Skin epidermis (tissue), 12 donors: ENCODE results near the gene DSTN.
A peak's percentile ranks its signal among the peaks of the same experiment; 100 is the strongest.

ENCODE experiments used
- H3K27ac ChIP-seq, 21 experiments: fragments of 200-600 bp; sonication (generic) in 11 of 21; one replicate each; pipeline ENCODE4 v1.5.0; 2020; ENCODE audit warnings: mild to moderate bottlenecking in 3 of 21, inconsistent platforms in 2 of 21, moderate library complexity in 2 of 21
- H3K4me3 ChIP-seq, 7 experiments: fragments of 200-600 bp; sonication (generic) in 2 of 7; one replicate each; pipeline ENCODE4 v1.5.0; 2020; ENCODE audit warnings: inconsistent platforms in 2 of 7, mild to moderate bottlenecking in 2 of 7, moderate library complexity in 1 of 7

DSTN gene

GRCh38 chr20:17569616-17570346 is at the start of gene DSTN:
TSS of gene DSTN (plus strand) at chr20:17570075. CDS start at chr20:17570209, 134 bp downstream.
- Histone ChIP-seq H3K27ac (peak within 1 kb of the TSS; percentile 93 to 99 (median 98)), H3K4me3 (peak within 1 kb of the TSS; percentile 73 to 99 (median 83))

DNA sequence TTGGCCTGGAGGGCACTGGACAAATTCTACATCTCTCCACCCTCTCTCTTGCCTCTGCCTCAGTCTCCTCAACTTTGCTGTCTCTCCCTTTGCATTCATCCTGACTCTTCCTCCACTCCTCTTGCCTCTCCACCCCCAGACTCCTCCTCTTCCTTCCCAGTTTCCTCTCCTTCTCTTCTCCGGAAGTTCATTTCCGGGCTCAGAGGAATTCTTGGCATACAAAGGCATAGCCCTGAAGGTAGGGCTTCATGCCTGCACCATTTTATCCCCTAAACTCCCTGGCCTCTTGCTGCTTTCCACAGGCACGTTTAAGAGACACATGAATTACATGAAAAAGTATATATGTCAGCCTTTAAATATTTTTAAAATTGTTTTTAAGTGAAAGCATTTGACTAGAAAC is 49.3 kb upstream of the DSTN start:
- no peak overlapping the region for H3K4me3 ChIP-seq
- no peak overlapping the region for H3K27ac ChIP-seq

DNA sequence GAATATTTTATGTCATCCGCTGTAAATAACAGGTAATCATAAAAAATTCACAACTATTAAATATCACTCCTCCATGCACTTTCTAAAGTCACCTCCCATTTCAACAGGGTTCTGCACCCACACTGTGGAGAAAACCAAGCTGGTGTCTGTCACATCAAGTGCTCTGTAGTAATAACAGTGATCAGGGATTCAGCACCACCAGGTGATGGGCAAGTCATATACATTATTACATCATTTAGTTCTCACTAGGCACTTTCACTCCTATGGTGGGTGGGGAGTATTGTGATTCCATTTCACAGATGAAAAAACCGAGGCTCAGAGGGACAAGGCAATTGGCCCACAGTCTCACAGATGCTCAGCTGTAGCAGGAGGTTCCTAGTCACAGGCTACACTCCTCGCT is 47.3 kb upstream of the DSTN start:
- H3K27ac ChIP-seq: no peak overlapping the region
- no peak overlapping the region for H3K4me3 ChIP-seq

GRCh38 chr20:17523326-17523725 is 46.5 kb upstream of the DSTN start:
- Histone ChIP-seq H3K4me3 (no peak overlapping the region), H3K27ac (no peak overlapping the region)

- H3K4me3 ChIP-seq: no peak overlapping the region
- H3K27ac ChIP-seq: no peak overlapping the region
Measured at GRCh38 chr20:17524560-17524959, 45.3 kb upstream of the DSTN start.

DNA sequence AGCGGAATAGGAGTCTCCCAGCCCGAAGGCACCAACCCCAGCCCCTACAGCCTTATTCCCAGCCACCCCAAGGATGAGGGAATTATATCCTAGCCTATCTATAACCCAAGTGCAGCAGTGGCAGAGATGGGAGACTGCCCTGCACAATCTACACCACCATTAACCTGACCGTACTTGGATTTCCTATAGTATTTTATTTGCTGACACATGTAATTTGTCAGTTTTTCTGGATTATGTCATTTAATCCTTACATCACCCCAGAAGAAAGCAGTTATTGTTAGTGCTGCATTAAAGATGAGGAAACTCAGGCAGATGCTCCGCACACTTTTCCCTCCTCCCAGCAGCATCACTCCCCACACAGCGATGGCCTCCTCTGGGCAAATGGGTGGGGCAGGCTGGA is 44.7 kb upstream of the DSTN start:
- H3K27ac ChIP-seq: no peak overlapping the region
- H3K4me3 ChIP-seq: no peak overlapping the region

DNA sequence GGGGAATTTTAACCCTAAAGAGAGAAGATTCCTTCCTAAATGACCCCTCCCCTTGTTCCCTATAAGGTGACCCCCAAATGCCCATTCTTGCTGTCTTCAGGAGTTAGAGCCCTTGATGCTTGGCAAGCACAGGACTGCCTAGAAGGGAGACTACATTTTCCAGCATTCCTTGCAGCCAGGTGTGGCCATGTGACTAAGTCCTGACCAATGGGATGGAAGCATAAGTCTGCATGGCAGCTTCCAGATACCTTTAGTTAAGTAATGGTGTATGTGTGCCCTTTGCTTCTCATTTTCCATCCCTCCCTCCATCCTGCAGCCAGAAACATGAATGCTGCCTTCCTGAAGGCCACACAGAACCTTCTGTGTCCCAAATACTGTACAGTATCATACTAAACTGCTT is 44.2 kb upstream of the DSTN start:
- H3K27ac ChIP-seq: no peak overlapping the region

GRCh38 chr20:17529586-17529985 is 40.3 kb upstream of the DSTN start:
- H3K27ac ChIP-seq: no peak overlapping the region

More for the DNA sequence above, 44.2 kb upstream of the DSTN start:
- H3K4me3 ChIP-seq: no peak overlapping the region

DNA sequence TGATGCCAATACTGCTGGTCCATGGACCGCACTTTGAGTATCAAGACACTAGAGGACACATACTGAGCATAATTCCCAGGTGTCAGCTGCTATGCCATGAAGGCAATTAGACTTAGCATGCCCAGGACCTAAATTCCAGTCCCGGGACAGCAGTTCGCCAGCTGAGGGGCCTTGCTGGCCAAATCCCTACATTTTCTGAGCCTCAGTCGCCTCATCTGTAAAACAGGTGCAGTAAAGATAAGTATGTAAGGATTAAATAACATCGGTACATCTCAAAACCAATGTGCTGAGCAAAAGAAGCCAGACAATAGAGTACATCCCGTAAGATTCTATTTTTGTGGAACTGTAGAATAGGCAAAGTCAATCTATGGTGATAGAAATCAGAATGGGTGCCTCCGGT is 39.7 kb upstream of the DSTN start:
- no peak overlapping the region for H3K4me3 ChIP-seq

More at GRCh38 chr20:17529586-17529985, 40.3 kb upstream of the DSTN start:
- H3K4me3 ChIP-seq: no peak overlapping the region

GRCh38 chr20:17530716-17531664 is 38.9 kb upstream of the DSTN start, which contains the start of gene BFSP1:
TSS of gene BFSP1 (minus strand) at chr20:17531379. CDS start at chr20:17531329, 50 bp downstream.
- H3K27ac ChIP-seq: peak within 1 kb of the TSS in 19 of 21 experiments; percentile 12 to 81 (median 58)
- peak within 1 kb of the TSS; percentile 31 to 54 (median 50) for H3K4me3 ChIP-seq

More for the DNA sequence above, 39.7 kb upstream of the DSTN start:
- no peak overlapping the region for H3K27ac ChIP-seq

DNA sequence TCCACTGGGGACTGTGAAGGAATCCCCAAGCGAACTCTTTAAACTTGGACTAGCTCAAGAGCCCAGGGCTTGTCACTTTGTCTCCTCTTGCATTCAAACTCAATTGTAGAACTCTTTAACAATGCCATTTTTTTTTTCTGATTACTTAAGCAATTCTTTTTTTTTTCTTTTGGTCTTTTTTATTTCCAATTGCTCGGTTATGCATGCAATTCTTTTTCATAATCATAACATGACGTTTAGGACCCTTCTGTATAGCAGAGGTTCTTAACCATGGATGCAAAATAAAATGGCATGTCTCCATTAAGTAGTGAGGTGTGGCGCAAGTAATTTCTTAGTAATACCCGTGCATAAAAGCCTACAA is 38.2 kb upstream of the DSTN start:
- Histone ChIP-seq H3K27ac (peak overlapping the region in 12 of 21 experiments; percentile 12 to 81 (median 60)), H3K4me3 (peak overlapping the region; percentile 31 to 54 (median 50))

DNA sequence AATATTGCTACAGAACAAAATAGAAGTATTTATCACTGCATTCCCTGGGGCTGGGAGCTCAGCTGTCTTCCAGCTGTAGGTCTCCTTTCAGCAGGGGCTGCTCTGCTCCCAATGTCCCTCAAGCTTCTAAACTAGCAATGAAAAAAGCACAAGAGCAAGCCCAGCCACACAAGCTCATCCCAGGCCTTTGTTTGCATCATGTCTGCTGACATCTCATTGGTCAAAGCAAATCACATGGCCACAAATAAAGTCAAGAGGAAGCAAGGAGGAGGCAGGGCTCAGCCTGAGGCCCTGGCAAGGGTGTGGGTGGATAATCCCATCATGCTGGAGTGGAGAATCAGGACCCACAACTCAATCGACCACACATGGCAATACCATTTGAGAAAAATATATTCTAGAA is 36.5 kb upstream of the DSTN start:
- Histone ChIP-seq H3K4me3 (no peak overlapping the region), H3K27ac (no peak overlapping the region)

DNA sequence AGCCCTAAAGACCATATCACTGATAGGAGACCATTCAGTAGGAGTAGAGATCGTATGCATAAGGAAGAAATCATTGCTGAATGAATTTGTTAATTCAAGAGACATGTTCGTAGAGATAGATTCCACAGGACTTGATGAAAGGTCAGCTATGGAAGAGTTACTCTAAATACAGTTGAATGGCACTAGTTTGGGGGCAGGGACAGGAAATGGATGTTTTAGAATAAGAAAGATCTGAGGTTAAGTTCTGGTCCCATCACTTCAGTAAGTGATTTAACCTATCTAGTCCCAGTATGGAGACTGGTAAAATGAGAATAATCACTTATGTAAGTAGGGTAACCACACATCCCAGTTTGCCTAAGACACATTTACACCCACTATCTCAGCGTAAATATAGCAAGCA is 35.8 kb upstream of the DSTN start:
- no peak overlapping the region for H3K27ac ChIP-seq
- H3K4me3 ChIP-seq: no peak overlapping the region

- Histone ChIP-seq H3K4me3 (no peak overlapping the region), H3K27ac (no peak overlapping the region)
Measured at GRCh38 chr20:17536944-17537444, 32.9 kb upstream of the DSTN start.

- Histone ChIP-seq H3K27ac (no peak overlapping the region), H3K4me3 (no peak overlapping the region)
Measured at GRCh38 chr20:17537959-17538358, 31.9 kb upstream of the DSTN start.

GRCh38 chr20:17538517-17539170 is 31.2 kb upstream of the DSTN start:
- no peak overlapping the region for H3K27ac ChIP-seq
- H3K4me3 ChIP-seq: no peak overlapping the region

DNA sequence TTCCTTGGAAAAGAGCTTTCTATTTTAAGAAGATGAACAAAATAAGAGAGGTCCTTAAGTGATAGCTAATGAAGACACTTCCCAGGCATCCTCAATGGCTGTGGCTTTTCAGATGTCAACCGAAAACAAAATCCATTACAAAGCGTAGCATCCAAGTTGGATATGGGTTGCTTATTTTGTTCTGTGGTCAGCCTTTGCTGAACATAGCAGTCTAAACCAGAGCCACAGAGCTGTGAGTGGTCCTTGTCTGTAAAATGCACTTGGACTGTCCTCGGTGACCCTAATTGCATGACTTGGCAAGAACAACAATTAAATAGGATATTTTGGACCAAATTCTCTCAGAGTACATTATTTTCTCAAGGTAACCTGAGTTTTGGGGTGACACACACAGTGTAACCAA is 28.3 kb upstream of the DSTN start:
- Histone ChIP-seq H3K4me3 (no peak overlapping the region), H3K27ac (no peak overlapping the region)

DNA sequence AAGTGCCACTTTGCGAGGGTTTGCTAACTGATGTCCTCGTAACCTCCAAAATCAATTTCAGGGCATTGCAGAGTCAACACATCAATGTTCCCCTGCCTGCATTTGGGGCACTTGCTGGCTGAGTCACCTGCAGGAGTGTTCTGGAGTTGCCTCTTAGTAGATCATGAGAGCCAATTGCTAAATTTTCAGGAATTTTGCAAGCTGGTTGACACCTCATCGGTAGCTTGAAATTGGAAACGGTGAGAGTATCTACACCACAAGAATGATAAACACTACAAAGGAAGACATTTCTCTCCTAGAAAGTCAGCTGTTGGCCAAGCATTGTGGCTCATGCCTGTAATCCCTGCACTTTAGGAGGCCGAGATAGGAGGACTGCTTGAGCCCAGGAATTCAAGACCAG is 27.9 kb upstream of the DSTN start:
- Histone ChIP-seq H3K4me3 (no peak overlapping the region), H3K27ac (no peak overlapping the region)

GRCh38 chr20:17542481-17542880 is 27.4 kb upstream of the DSTN start:
- H3K4me3 ChIP-seq: no peak overlapping the region
- H3K27ac ChIP-seq: peak overlapping the region in 2 of 21 experiments; percentile 45 to 60

- Histone ChIP-seq H3K4me3 (no peak overlapping the region), H3K27ac (peak overlapping the region in 8 of 21 experiments; percentile 6 to 63 (median 48))
Measured at GRCh38 chr20:17542993-17543412, 26.9 kb upstream of the DSTN start.
